ENCODE data around the gene NOD2.

The NOD2 gene

DNA sequence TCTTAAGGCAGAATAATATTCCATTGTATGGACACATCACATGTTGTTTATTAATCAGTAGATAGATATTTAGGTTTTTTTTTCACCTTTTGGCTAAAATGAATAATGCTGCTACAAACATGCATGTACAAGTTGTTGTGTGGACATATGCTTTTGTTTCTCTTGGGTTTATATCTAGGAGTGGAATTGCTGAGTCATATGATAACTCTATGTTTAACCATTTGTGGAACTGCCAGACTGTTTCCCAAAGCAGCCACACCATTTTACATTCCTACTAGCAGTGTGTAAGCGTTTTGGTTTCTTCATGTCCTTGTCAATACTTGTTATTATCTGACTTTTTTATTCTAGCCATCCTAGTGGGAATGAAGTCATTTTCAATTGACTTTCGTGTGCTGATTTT lies 69.8 kb downstream of the NOD2 start:
- DNase-seq (ENCODE audit: low read depth, low spot score) = no peak
- in situ Hi-C loops (cut with HindIII; ENCODE audit: low sequenced_read_pairs) = no loop called here
- TF ChIP-seq, protein P1, sequence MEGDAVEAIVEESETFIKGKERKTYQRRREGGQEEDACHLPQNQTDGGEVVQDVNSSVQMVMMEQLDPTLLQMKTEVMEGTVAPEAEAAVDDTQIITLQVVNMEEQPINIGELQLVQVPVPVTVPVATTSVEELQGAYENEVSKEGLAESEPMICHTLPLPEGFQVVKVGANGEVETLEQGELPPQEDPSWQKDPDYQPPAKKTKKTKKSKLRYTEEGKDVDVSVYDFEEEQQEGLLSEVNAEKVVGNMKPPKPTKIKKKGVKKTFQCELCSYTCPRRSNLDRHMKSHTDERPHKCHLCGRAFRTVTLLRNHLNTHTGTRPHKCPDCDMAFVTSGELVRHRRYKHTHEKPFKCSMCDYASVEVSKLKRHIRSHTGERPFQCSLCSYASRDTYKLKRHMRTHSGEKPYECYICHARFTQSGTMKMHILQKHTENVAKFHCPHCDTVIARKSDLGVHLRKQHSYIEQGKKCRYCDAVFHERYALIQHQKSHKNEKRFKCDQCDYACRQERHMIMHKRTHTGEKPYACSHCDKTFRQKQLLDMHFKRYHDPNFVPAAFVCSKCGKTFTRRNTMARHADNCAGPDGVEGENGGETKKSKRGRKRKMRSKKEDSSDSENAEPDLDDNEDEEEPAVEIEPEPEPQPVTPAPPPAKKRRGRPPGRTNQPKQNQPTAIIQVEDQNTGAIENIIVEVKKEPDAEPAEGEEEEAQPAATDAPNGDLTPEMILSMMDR (IDR thresholded peaks at IDR 0.05; ENCODE audit: low read depth, low read length) = no peak
- H3K4me3 ChIP-seq (ENCODE audit: low read depth, low read length) = no peak overlapping the region

DNA sequence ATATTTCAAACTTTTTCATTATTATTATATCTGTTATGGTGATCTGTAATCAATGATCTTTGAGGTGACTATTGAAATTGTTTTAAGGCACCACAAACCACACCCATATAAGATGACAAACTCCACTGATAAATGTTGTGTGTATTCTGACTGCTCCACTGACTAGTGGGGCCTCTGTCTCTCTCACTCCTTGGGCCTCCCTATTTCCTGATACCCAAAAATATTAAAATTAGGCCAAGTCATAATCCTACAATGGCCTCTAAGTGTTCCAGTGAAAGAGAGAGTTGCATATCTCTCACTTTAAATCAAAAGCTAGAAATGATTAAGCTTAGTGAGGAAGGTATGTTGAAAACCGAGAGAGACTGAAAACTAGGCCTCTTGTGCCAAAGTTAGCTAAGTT lies 71.9 kb downstream of the NOD2 start:
- no peak for DNase-seq (ENCODE audit: low read depth, low spot score)
- TF ChIP-seq, protein P1 (IDR thresholded peaks at IDR 0.05; ENCODE audit: low read depth, low read length) = no peak
- in situ Hi-C loops (cut with HindIII; ENCODE audit: low sequenced_read_pairs) = no loop called here
- H3K4me3 ChIP-seq (ENCODE audit: low read depth, low read length) = no peak overlapping the region

DNA sequence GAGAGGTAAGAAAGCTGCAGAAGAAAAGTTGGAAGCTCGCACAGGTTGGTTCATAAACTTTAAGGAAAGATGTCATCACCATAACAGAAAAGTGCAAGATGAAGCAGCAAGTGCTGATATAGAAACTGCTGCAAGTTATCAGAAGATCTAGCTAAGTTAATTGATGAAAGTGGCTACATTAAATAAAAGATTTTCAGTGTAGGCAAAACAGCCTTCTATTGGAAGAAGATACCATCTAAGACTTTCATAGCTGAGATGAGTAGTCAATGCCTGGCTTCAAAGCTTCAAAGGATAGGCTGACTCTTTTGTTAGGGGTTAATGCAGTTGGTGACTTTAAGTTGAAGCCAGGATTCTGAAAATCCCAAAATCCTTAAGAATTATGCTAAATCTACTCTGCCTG lies 72.5 kb downstream of the NOD2 start:
- in situ Hi-C loops (cut with HindIII; ENCODE audit: low sequenced_read_pairs) = no loop called here
- no peak for DNase-seq (ENCODE audit: low read depth, low spot score)
- H3K4me3 ChIP-seq (ENCODE audit: low read depth, low read length) = no peak overlapping the region
- TF ChIP-seq, protein P1 (IDR thresholded peaks at IDR 0.05; ENCODE audit: low read depth, low read length) = no peak

DNA sequence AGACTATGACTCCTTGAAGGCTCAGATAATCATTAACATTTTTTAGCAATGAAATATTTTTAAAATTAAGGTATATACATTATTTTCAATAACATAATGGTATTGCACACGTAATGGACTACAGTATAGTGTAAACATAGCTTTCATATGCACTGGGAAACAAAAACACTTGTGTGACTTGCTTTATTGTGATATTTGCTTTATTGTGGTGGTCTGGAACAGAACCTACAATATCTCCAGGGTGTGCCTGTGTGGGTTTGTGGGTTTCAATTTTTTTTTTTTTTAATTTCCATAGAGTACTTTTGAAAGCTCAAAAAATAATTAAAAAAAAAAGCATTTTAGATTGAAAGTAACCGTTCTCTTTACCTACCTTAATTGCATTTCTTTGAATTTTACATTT lies 73.8 kb downstream of the NOD2 start:
- H3K4me3 ChIP-seq (ENCODE audit: low read depth, low read length) = no peak overlapping the region
- TF ChIP-seq, protein P1 (IDR thresholded peaks at IDR 0.05; ENCODE audit: low read depth, low read length) = no peak
- in situ Hi-C loops (cut with HindIII; ENCODE audit: low sequenced_read_pairs) = no loop called here
- no peak for DNase-seq (ENCODE audit: low read depth, low spot score)

DNA sequence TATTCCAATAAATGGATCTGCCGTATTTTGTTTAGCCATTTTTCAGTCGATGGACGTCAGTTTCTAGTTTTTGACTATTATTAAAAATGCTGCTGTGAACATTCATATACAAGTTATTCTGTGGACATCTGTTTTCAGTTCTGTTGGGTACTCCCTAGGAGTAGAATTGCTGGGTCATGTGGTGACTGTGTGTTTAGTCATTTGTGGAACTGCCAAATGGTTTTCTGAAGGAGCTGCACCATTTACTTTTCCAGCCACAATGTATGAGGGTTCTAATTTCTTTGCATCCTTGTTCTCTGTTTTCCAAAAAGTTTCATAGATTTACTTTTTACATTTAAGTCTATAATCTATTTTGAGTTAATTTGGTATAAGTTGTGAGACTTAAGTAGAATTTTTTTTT lies 78.0 kb downstream of the NOD2 start:
- TF ChIP-seq, protein P1 (IDR thresholded peaks at IDR 0.05; ENCODE audit: low read depth, low read length) = no peak
- in situ Hi-C loops (cut with HindIII; ENCODE audit: low sequenced_read_pairs) = no loop called here
- no peak overlapping the region for H3K4me3 ChIP-seq (ENCODE audit: low read depth, low read length)
- DNase-seq (ENCODE audit: low read depth, low spot score) = peak; percentile 79

DNA sequence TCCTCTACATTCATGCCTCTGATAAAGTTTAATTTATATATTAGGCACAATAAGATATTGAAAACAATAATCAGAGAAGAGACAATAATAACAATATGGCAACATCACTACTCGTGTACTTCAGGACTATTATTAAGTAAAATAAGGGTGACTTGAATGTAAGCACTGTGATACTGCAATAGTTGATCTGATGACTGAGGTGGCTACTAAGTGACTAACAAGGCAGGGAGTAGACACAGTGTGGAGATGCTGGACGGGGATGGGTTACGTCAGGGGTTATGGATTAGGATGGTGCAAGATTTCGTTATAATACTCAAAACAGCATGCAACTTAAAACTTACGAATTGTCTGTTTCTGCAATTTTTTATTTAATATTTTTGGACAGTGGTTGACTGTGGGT lies 81.0 kb downstream of the NOD2 start:
- TF ChIP-seq, protein P1 (IDR thresholded peaks at IDR 0.05; ENCODE audit: low read depth, low read length) = no peak
- in situ Hi-C loops (cut with HindIII; ENCODE audit: low sequenced_read_pairs) = no loop called here
- no peak for DNase-seq (ENCODE audit: low read depth, low spot score)
- H3K4me3 ChIP-seq (ENCODE audit: low read depth, low read length) = no peak overlapping the region

DNA sequence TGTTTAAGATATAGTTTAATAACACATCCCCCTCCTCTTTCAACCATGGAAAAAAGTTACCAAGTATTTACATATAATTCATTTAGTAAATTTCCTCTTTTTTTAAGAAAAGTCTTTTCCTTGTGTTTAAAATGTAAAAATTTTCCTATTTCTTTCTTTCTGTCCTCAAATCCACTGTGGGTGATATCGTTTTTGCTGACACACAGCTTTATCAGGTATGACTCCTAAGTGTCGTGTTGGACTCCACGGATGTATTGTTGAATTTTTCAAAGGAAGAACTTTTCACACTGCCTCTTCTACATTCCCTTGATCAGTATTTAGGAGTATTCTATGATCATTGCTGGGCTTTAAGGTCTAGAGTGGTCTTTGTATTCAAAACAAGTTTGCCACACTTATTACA lies 81.6 kb downstream of the NOD2 start:
- in situ Hi-C loops (cut with HindIII; ENCODE audit: low sequenced_read_pairs) = no loop called here
- H3K4me3 ChIP-seq (ENCODE audit: low read depth, low read length) = no peak overlapping the region
- no peak for DNase-seq (ENCODE audit: low read depth, low spot score)
- TF ChIP-seq, protein P1 (IDR thresholded peaks at IDR 0.05; ENCODE audit: low read depth, low read length) = no peak
